ENCODE measurements around the gene TMEM51. TPM values are rescaled to one million over a fixed set of nuclear protein-coding genes. Genes with fewer than 3 reads are reported as not detected.
A peak's percentile ranks its signal among the peaks of the same experiment; 100 is the strongest.

Gene TMEM51
- polyA plus RNA-seq, 1 donor (not counting 4 experiments of a cell fraction or from before 2014, with no cell fraction given), result 12.9 TPM

GRCh38 chr1:15178571-15179484 is 25.3 kb downstream of the TMEM51 start:
- TF ChIP-seq CTCF (optimal IDR thresholded peaks at IDR 0.05 in 1 of 3, IDR thresholded peaks at IDR 0.05 in 1 of 3, conservative IDR thresholded peaks at IDR 0.05 in 1 of 3; ENCODE audit: extremely low read depth in 1 of 3, insufficient read depth in 2 of 3, low read length in 3 of 3) (no peak), EZH2 (IDR thresholded peaks at IDR 0.05; ENCODE audit: low read length) (no peak)
- Histone ChIP-seq H2AFZ (ENCODE audit: control insufficient read depth, low read length) (no peak overlapping the region), H3K9me1 (ENCODE audit: control insufficient read depth, extremely low read depth, insufficient read depth, low read length) (peaks cover 2% of the 10 kb centered on the region), H3K4me1 (ENCODE audit: control insufficient read depth, extremely low read depth, insufficient read depth, low read length) (peaks cover 38% of the 10 kb centered on the region), H3K4me3 (ENCODE audit: control insufficient read depth in 2 of 3, extremely low read depth in 1 of 3, insufficient read depth in 2 of 3, low read depth in 1 of 3, low read length in 3 of 3) (no peak overlapping the region), H3K9me3 (ENCODE audit: control insufficient read depth, low read depth, low read length) (no peaks in the 10 kb centered on the region), H3K4me2 (ENCODE audit: control insufficient read depth, extremely low read depth, insufficient read depth, low read depth, low read length) (peak overlapping the region; percentile 26), H3K79me2 (ENCODE audit: control insufficient read depth, insufficient read depth, low read length) (peaks cover 47% of the 10 kb centered on the region), H3K36me3 (ENCODE audit: control insufficient read depth in 2 of 2, extremely low read depth in 1 of 2, insufficient read depth in 2 of 2, low read length in 2 of 2) (peaks cover 0 to 1% of the 10 kb centered on the region in 2 experiments), H4K20me1 (ENCODE audit: control insufficient read depth, extremely low read depth, insufficient read depth, low read length) (no peaks in the 10 kb centered on the region), H3K27ac (ENCODE audit: control insufficient read depth, insufficient read depth, low read length) (peak overlapping the region; percentile 73), H3K27me3 (ENCODE audit: control insufficient read depth, extremely low read depth, insufficient read depth, low read length) (no peaks in the 10 kb centered on the region), H3K9ac (ENCODE audit: control insufficient read depth, extremely low read depth, insufficient read depth, low read length) (peak overlapping the region; percentile 53)
- no peak for DNase-seq (ENCODE audit: low read depth, low spot score)
- FAIRE-seq, result peak; percentile 92
- dilution Hi-C loops (cut with MboI; ENCODE audit: extremely low pct_ligation_motif_present, low sequenced_read_pairs), result no loop called here

- peak overlapping the region; percentile 73 for H3K27ac ChIP-seq (ENCODE audit: control insufficient read depth, insufficient read depth, low read length)
- DNase-seq (ENCODE audit: low read depth, low spot score) (no peak), FAIRE-seq (no peak)
- H3K4me1 ChIP-seq (ENCODE audit: control insufficient read depth, extremely low read depth, insufficient read depth, low read length), result peaks cover 31% of the 10 kb centered on the region
- H3K79me2 ChIP-seq (ENCODE audit: control insufficient read depth, insufficient read depth, low read length), result peaks cover 49% of the 10 kb centered on the region
- H3K9me1 ChIP-seq (ENCODE audit: control insufficient read depth, extremely low read depth, insufficient read depth, low read length), result peaks cover 2% of the 10 kb centered on the region
- no peak overlapping the region for H3K9ac ChIP-seq (ENCODE audit: control insufficient read depth, extremely low read depth, insufficient read depth, low read length)
- no peak for TF ChIP-seq EZH2 (IDR thresholded peaks at IDR 0.05; ENCODE audit: low read length)
- TF ChIP-seq CTCF (optimal IDR thresholded peaks at IDR 0.05 in 1 of 3, IDR thresholded peaks at IDR 0.05 in 1 of 3, conservative IDR thresholded peaks at IDR 0.05 in 1 of 3; ENCODE audit: extremely low read depth in 1 of 3, insufficient read depth in 2 of 3, low read length in 3 of 3), result no peak
- no peak overlapping the region for H3K4me3 ChIP-seq (ENCODE audit: control insufficient read depth in 2 of 3, extremely low read depth in 1 of 3, insufficient read depth in 2 of 3, low read depth in 1 of 3, low read length in 3 of 3)
- no peaks in the 10 kb centered on the region for H3K27me3 ChIP-seq (ENCODE audit: control insufficient read depth, extremely low read depth, insufficient read depth, low read length)
- dilution Hi-C loops (cut with MboI; ENCODE audit: extremely low pct_ligation_motif_present, low sequenced_read_pairs), result no loop called here
- peaks cover 0 to 1% of the 10 kb centered on the region in 2 experiments for H3K36me3 ChIP-seq (ENCODE audit: control insufficient read depth in 2 of 2, extremely low read depth in 1 of 2, insufficient read depth in 2 of 2, low read length in 2 of 2)
- no peaks in the 10 kb centered on the region for H4K20me1 ChIP-seq (ENCODE audit: control insufficient read depth, extremely low read depth, insufficient read depth, low read length)
- H3K4me2 ChIP-seq (ENCODE audit: control insufficient read depth, extremely low read depth, insufficient read depth, low read depth, low read length), result no peak overlapping the region
- H3K9me3 ChIP-seq (ENCODE audit: control insufficient read depth, low read depth, low read length), result no peaks in the 10 kb centered on the region
- no peak overlapping the region for H2AFZ ChIP-seq (ENCODE audit: control insufficient read depth, low read length)
Observed at GRCh38 chr1:15179485-15179883, 25.9 kb downstream of the TMEM51 start.

All from keratinocyte (primary cell).